HPDE6-E6E7 (cell line): ENCODE results near the gene GUCY1A1.
A peak's percentile ranks its signal among the peaks of the same experiment; 100 is the strongest.

Experiments
- DNase-seq: peaks from one replicate; pipeline ENCODE4 v3.0.0; 2011; ENCODE audit warnings: missing footprints; ENCODE audit errors: extremely low spot score

GUCY1A1 gene

GRCh38 chr4:155658681-155659064 lies 8.0 kb upstream of the GUCY1A1 start:
- no peak for DNase-seq

GRCh38 chr4:155659176-155659575 lies 7.5 kb upstream of the GUCY1A1 start:
- no peak for DNase-seq

- no peak for DNase-seq
Measured at GRCh38 chr4:155660436-155660835, 6.2 kb upstream of the GUCY1A1 start.

GRCh38 chr4:155665054-155665453 lies 1.6 kb upstream of the GUCY1A1 start:
- no peak for DNase-seq

- DNase-seq, result peak; percentile 13
Measured at GRCh38 chr4:155667222-155667567, 547 bp downstream of the GUCY1A1 start.

- DNase-seq, result peak; percentile 10
Measured at GRCh38 chr4:155667568-155668511, 1.2 kb downstream of the GUCY1A1 start.

- no peak for DNase-seq
Measured at GRCh38 chr4:155668707-155669220, 2.1 kb downstream of the GUCY1A1 start.

- no peak for DNase-seq
Measured at GRCh38 chr4:155672342-155672741, 5.7 kb downstream of the GUCY1A1 start.

- DNase-seq, result no peak
Measured at GRCh38 chr4:155673453-155673979, 6.9 kb downstream of the GUCY1A1 start.

GRCh38 chr4:155674669-155675071 lies 8.0 kb downstream of the GUCY1A1 start:
- DNase-seq, result no peak

- no peak for DNase-seq
Measured at GRCh38 chr4:155675709-155676429, 9.2 kb downstream of the GUCY1A1 start.

GRCh38 chr4:155676430-155676825 lies 9.8 kb downstream of the GUCY1A1 start:
- no peak for DNase-seq

- DNase-seq, result no peak
Measured at GRCh38 chr4:155678011-155678410, 11.4 kb downstream of the GUCY1A1 start.

- DNase-seq, result peak; percentile 15
Measured at GRCh38 chr4:155679343-155679742, 12.7 kb downstream of the GUCY1A1 start.

- DNase-seq, result no peak
Measured at GRCh38 chr4:155681886-155682285, 15.2 kb downstream of the GUCY1A1 start.

- no peak for DNase-seq
Measured at GRCh38 chr4:155684423-155684822, 17.8 kb downstream of the GUCY1A1 start.

GRCh38 chr4:155684892-155685541 lies 18.4 kb downstream of the GUCY1A1 start:
- no peak for DNase-seq

- no peak for DNase-seq
Measured at GRCh38 chr4:155687380-155687982, 20.8 kb downstream of the GUCY1A1 start.

- DNase-seq, result no peak
Measured at GRCh38 chr4:155688211-155688610, 21.6 kb downstream of the GUCY1A1 start.

- no peak for DNase-seq
Measured at GRCh38 chr4:155688860-155689259, 22.2 kb downstream of the GUCY1A1 start.

GRCh38 chr4:155690044-155690837 lies 23.6 kb downstream of the GUCY1A1 start:
- no peak for DNase-seq
